Activated naive CD8-positive, alpha-beta T cell treated with anti-CD3 and anti-CD28 coated beads, Interleukin-2, amount 50 U/mL, for 24 hours (primary cell): ENCODE measurements around the gene TP63.

Experiments
- ATAC-seq: fragments of 150-1000 bp; cut with Tn5 transposase; one replicate; pipeline ENCODE4 v1.10.0; 2021
- DNase-seq: peaks from one replicate; pipeline ENCODE4 v3.0.0; 2021
- H3K27ac Mint-ChIP-seq: one replicate; pipeline ENCODE4 v1.8.0; 2021; ENCODE audit warnings: mild to moderate bottlenecking, mixed read lengths
- H3K27me3 Mint-ChIP-seq: one replicate; pipeline ENCODE4 v1.8.0; 2021; ENCODE audit warnings: mixed read lengths
- H3K36me3 Mint-ChIP-seq: one replicate; pipeline ENCODE4 v1.8.0; 2021; ENCODE audit warnings: low read depth, mixed read lengths
- H3K4me1 Mint-ChIP-seq: one replicate; pipeline ENCODE4 v1.8.0; 2021; ENCODE audit warnings: mixed read lengths
- H3K4me3 Mint-ChIP-seq: one replicate; pipeline ENCODE4 v1.8.0; 2021; ENCODE audit warnings: mild to moderate bottlenecking, moderate library complexity, mixed read lengths
- H3K9me3 Mint-ChIP-seq: one replicate; pipeline ENCODE4 v1.8.0; 2021; ENCODE audit warnings: mixed read lengths

Gene TP63

GRCh38 chr3:189903562-189904250, 272.5 kb downstream of the TP63 start:
- Mint-ChIP-seq H3K4me3 (no peak overlapping the region), H3K4me1 (no peaks in the 10 kb centered on the region), H3K27ac (no peak overlapping the region), H3K27me3 (peaks cover 4% of the 10 kb centered on the region), H3K36me3 (no peaks in the 10 kb centered on the region), H3K9me3 (no peaks in the 10 kb centered on the region)
- DNase-seq = no peak
- no peak for ATAC-seq

GRCh38 chr3:189907803-189908202, 276.6 kb downstream of the TP63 start:
- no peak overlapping the region for H3K27ac Mint-ChIP-seq
- no peaks in the 10 kb centered on the region for H3K4me1 Mint-ChIP-seq
- H3K27me3 Mint-ChIP-seq = peaks cover 4% of the 10 kb centered on the region

GRCh38 chr3:189908646-189909045, 277.5 kb downstream of the TP63 start:
- ATAC-seq = no peak
- Mint-ChIP-seq H3K27ac (no peak overlapping the region), H3K27me3 (peaks cover 5% of the 10 kb centered on the region), H3K4me1 (no peaks in the 10 kb centered on the region), H3K9me3 (no peaks in the 10 kb centered on the region), H3K4me3 (no peak overlapping the region), H3K36me3 (no peaks in the 10 kb centered on the region)
- no peak for DNase-seq

More at GRCh38 chr3:189907803-189908202, 276.6 kb downstream of the TP63 start:
- DNase-seq (no peak), ATAC-seq (no peak)
- Mint-ChIP-seq H3K4me3 (no peak overlapping the region), H3K9me3 (no peaks in the 10 kb centered on the region), H3K36me3 (no peaks in the 10 kb centered on the region)

- ATAC-seq (no peak), DNase-seq (no peak)
- Mint-ChIP-seq H3K27me3 (peaks cover 9% of the 10 kb centered on the region), H3K27ac (no peak overlapping the region), H3K9me3 (no peaks in the 10 kb centered on the region), H3K4me1 (no peaks in the 10 kb centered on the region), H3K36me3 (no peaks in the 10 kb centered on the region), H3K4me3 (no peak overlapping the region)
Measured at GRCh38 chr3:189909139-189909538, 277.9 kb downstream of the TP63 start.

- Mint-ChIP-seq H3K27me3 (peaks cover 9% of the 10 kb centered on the region), H3K27ac (no peak overlapping the region), H3K4me1 (no peaks in the 10 kb centered on the region), H3K4me3 (no peak overlapping the region), H3K9me3 (no peaks in the 10 kb centered on the region), H3K36me3 (no peaks in the 10 kb centered on the region)
- ATAC-seq (no peak), DNase-seq (no peak)
Measured at GRCh38 chr3:189909573-189909972, 278.4 kb downstream of the TP63 start.

GRCh38 chr3:189911001-189911400, 279.8 kb downstream of the TP63 start:
- Mint-ChIP-seq H3K36me3 (no peaks in the 10 kb centered on the region), H3K4me3 (no peak overlapping the region), H3K27ac (no peak overlapping the region), H3K27me3 (peaks cover 12% of the 10 kb centered on the region), H3K4me1 (no peaks in the 10 kb centered on the region), H3K9me3 (no peaks in the 10 kb centered on the region)
- no peak for DNase-seq
- ATAC-seq = no peak

GRCh38 chr3:189914799-189915198, 283.6 kb downstream of the TP63 start:
- no peaks in the 10 kb centered on the region for H3K9me3 Mint-ChIP-seq

GRCh38 chr3:189921770-189922169, 290.6 kb downstream of the TP63 start:
- ATAC-seq (no peak), DNase-seq (no peak)
- Mint-ChIP-seq H3K27me3 (peaks cover 5% of the 10 kb centered on the region), H3K4me1 (no peaks in the 10 kb centered on the region), H3K36me3 (no peaks in the 10 kb centered on the region), H3K27ac (no peak overlapping the region), H3K4me3 (no peak overlapping the region), H3K9me3 (no peaks in the 10 kb centered on the region)

More at GRCh38 chr3:189914799-189915198, 283.6 kb downstream of the TP63 start:
- no peaks in the 10 kb centered on the region for H3K36me3 Mint-ChIP-seq
- H3K4me1 Mint-ChIP-seq = no peaks in the 10 kb centered on the region
- H3K27me3 Mint-ChIP-seq = peaks cover 13% of the 10 kb centered on the region
- H3K27ac Mint-ChIP-seq = no peak overlapping the region
- no peak overlapping the region for H3K4me3 Mint-ChIP-seq
- DNase-seq = no peak
- ATAC-seq = no peak

- peaks cover 7% of the 10 kb centered on the region for H3K27me3 Mint-ChIP-seq
- no peak for DNase-seq
- peaks cover 23% of the 10 kb centered on the region for H3K4me1 Mint-ChIP-seq
- peak; percentile 92 for ATAC-seq
- H3K4me3 Mint-ChIP-seq = peak overlapping the region; percentile 36
- H3K36me3 Mint-ChIP-seq = peaks cover 3% of the 10 kb centered on the region
- H3K27ac Mint-ChIP-seq = peak overlapping the region; percentile 68
- peaks cover 5% of the 10 kb centered on the region for H3K9me3 Mint-ChIP-seq
Measured at GRCh38 chr3:189927975-189928895, 297.0 kb downstream of the TP63 start.

- Mint-ChIP-seq H3K9me3 (no peaks in the 10 kb centered on the region), H3K4me3 (no peak overlapping the region), H3K36me3 (no peaks in the 10 kb centered on the region), H3K4me1 (peaks cover 1% of the 10 kb centered on the region), H3K27ac (no peak overlapping the region), H3K27me3 (peaks cover 7% of the 10 kb centered on the region)
- ATAC-seq (no peak), DNase-seq (no peak)
Measured at GRCh38 chr3:189936201-189936945, 305.2 kb downstream of the TP63 start.

GRCh38 chr3:189937302-189938127, 306.3 kb downstream of the TP63 start:
- no peak overlapping the region for H3K4me3 Mint-ChIP-seq
- peaks cover 1% of the 10 kb centered on the region for H3K27me3 Mint-ChIP-seq
- H3K9me3 Mint-ChIP-seq = no peaks in the 10 kb centered on the region
- no peak overlapping the region for H3K27ac Mint-ChIP-seq
- no peaks in the 10 kb centered on the region for H3K36me3 Mint-ChIP-seq
- DNase-seq (no peak), ATAC-seq (no peak)
- H3K4me1 Mint-ChIP-seq = peaks cover 8% of the 10 kb centered on the region

GRCh38 chr3:189941125-189941524, 309.9 kb downstream of the TP63 start:
- Mint-ChIP-seq H3K36me3 (no peaks in the 10 kb centered on the region), H3K4me1 (peaks cover 11% of the 10 kb centered on the region), H3K27ac (no peak overlapping the region), H3K9me3 (no peaks in the 10 kb centered on the region), H3K4me3 (no peak overlapping the region), H3K27me3 (peaks cover 2% of the 10 kb centered on the region)
- ATAC-seq (no peak), DNase-seq (no peak)

GRCh38 chr3:189941679-189942078, 310.5 kb downstream of the TP63 start:
- peaks cover 11% of the 10 kb centered on the region for H3K4me1 Mint-ChIP-seq
- peaks cover 2% of the 10 kb centered on the region for H3K27me3 Mint-ChIP-seq
- no peaks in the 10 kb centered on the region for H3K36me3 Mint-ChIP-seq
- H3K4me3 Mint-ChIP-seq = no peak overlapping the region
- DNase-seq (peak; percentile 21), ATAC-seq (peak; percentile 79)
- no peak overlapping the region for H3K27ac Mint-ChIP-seq
- no peaks in the 10 kb centered on the region for H3K9me3 Mint-ChIP-seq

GRCh38 chr3:189942948-189943347, 311.8 kb downstream of the TP63 start:
- ATAC-seq (no peak), DNase-seq (no peak)
- no peaks in the 10 kb centered on the region for H3K36me3 Mint-ChIP-seq
- H3K4me1 Mint-ChIP-seq = peaks cover 11% of the 10 kb centered on the region
- no peak overlapping the region for H3K4me3 Mint-ChIP-seq
- H3K27ac Mint-ChIP-seq = no peak overlapping the region
- H3K9me3 Mint-ChIP-seq = no peaks in the 10 kb centered on the region
- peaks cover 7% of the 10 kb centered on the region for H3K27me3 Mint-ChIP-seq
